ENCODE data around the gene ADGRF1. TPM values are rescaled to one million over a fixed set of nuclear protein-coding genes. Genes with fewer than 3 reads are reported as not detected.

ADGRF1 gene
- total RNA-seq, 1 donor from 2014 or later, result not detected

GRCh38 chr6:46964716-46965519 lies 77.2 kb downstream of the ADGRF1 start:
- H3K27ac Mint-ChIP-seq (ENCODE audit: unreplicated experiment), result no peak overlapping the region
- TF ChIP-seq CTCF (IDR thresholded peaks at IDR 0.05; ENCODE audit: unreplicated experiment), result no peak
- DNase-seq (ENCODE audit: low spot score), result no peak
- no peak overlapping the region for H3K4me3 Mint-ChIP-seq (ENCODE audit: unreplicated experiment)
- no peaks in the 10 kb centered on the region for H3K9me3 Mint-ChIP-seq (ENCODE audit: unreplicated experiment)
- H3K27me3 Mint-ChIP-seq (ENCODE audit: unreplicated experiment), result no peaks in the 10 kb centered on the region
- H3K4me1 Mint-ChIP-seq (ENCODE audit: unreplicated experiment), result peaks cover 5% of the 10 kb centered on the region
- no peaks in the 10 kb centered on the region for H3K36me3 Mint-ChIP-seq (ENCODE audit: low read depth, unreplicated experiment)

DNA sequence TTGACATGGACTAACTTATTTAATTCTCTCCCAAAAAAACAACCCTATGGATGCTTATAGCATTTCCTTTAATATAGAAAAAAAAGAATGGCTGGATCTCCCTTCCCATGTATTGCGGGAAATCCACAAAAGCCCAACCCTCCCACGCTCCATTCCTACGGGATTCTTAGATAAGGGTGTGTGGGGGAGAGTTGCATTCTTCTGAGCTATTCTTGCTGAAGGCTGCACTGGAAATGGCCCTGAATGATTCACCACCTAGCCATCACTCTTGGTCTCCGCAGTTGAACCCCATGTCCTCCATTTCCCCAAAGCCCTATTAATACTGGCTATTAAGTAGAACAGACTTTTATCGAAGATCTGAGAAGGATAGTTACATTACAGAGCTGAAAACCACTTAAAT lies 78.5 kb downstream of the ADGRF1 start:
- no peak for DNase-seq (ENCODE audit: low spot score)
- Mint-ChIP-seq H3K4me3 (ENCODE audit: unreplicated experiment) (no peak overlapping the region), H3K27me3 (ENCODE audit: unreplicated experiment) (no peaks in the 10 kb centered on the region), H3K27ac (ENCODE audit: unreplicated experiment) (no peak overlapping the region), H3K9me3 (ENCODE audit: unreplicated experiment) (no peaks in the 10 kb centered on the region), H3K36me3 (ENCODE audit: low read depth, unreplicated experiment) (no peaks in the 10 kb centered on the region), H3K4me1 (ENCODE audit: unreplicated experiment) (peaks cover 5% of the 10 kb centered on the region)
- TF ChIP-seq CTCF (IDR thresholded peaks at IDR 0.05; ENCODE audit: unreplicated experiment), result no peak

DNA sequence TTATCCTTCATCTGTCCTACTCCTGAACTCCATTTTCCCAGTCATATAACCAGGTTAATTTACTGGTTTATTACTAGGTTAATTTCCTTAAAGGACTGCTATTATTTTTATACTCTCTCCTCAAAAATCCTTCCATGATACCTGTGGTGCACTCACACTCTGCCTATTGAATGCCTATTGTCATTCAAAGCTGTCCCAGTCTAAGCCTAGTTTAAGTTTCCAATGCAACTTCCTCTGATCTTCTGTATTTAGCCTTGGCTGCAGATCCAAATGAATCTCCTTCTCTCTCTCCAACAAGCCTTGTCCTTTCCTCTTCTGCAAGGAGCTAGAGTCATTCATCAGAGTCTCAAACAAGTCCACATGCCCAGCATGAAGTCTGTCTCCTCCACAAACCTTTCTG lies 79.1 kb downstream of the ADGRF1 start:
- TF ChIP-seq CTCF (IDR thresholded peaks at IDR 0.05; ENCODE audit: unreplicated experiment), result no peak
- no peak overlapping the region for H3K27ac Mint-ChIP-seq (ENCODE audit: unreplicated experiment)
- no peak overlapping the region for H3K4me3 Mint-ChIP-seq (ENCODE audit: unreplicated experiment)
- H3K4me1 Mint-ChIP-seq (ENCODE audit: unreplicated experiment), result peaks cover 9% of the 10 kb centered on the region
- H3K9me3 Mint-ChIP-seq (ENCODE audit: unreplicated experiment), result no peaks in the 10 kb centered on the region
- DNase-seq (ENCODE audit: low spot score), result no peak
- no peaks in the 10 kb centered on the region for H3K27me3 Mint-ChIP-seq (ENCODE audit: unreplicated experiment)
- H3K36me3 Mint-ChIP-seq (ENCODE audit: low read depth, unreplicated experiment), result no peaks in the 10 kb centered on the region

- no peak overlapping the region for H3K27ac Mint-ChIP-seq (ENCODE audit: unreplicated experiment)
- H3K4me3 Mint-ChIP-seq (ENCODE audit: unreplicated experiment), result no peak overlapping the region
- H3K27me3 Mint-ChIP-seq (ENCODE audit: unreplicated experiment), result no peaks in the 10 kb centered on the region
- no peaks in the 10 kb centered on the region for H3K9me3 Mint-ChIP-seq (ENCODE audit: unreplicated experiment)
- peaks cover 22% of the 10 kb centered on the region for H3K4me1 Mint-ChIP-seq (ENCODE audit: unreplicated experiment)
- no peaks in the 10 kb centered on the region for H3K36me3 Mint-ChIP-seq (ENCODE audit: low read depth, unreplicated experiment)
- DNase-seq (ENCODE audit: low spot score), result no peak
- TF ChIP-seq CTCF (IDR thresholded peaks at IDR 0.05; ENCODE audit: unreplicated experiment), result no peak
Observed at GRCh38 chr6:46961711-46962110, 80.4 kb downstream of the ADGRF1 start.

DNA sequence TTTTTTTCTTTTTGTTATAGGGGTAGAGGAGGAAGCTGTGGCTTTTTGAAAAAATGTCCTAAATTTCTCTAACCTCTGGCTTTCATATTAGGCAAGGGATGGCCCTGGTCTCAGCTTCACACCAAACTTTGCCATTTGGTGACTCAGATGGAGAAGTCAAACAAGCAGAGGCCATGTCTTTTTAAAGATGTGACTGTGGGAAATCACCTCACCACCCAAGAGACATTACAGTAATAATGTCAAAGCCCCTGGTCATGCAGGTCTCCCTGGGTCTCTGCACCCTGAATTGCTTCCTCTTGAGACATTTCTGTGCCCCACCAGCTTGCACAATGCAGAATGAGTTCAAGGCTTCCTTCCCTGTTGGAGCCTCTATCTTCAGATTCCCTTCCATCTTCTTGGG lies 80.9 kb downstream of the ADGRF1 start:
- Mint-ChIP-seq H3K27ac (ENCODE audit: unreplicated experiment) (no peak overlapping the region), H3K36me3 (ENCODE audit: low read depth, unreplicated experiment) (no peaks in the 10 kb centered on the region), H3K9me3 (ENCODE audit: unreplicated experiment) (no peaks in the 10 kb centered on the region), H3K4me3 (ENCODE audit: unreplicated experiment) (no peak overlapping the region), H3K4me1 (ENCODE audit: unreplicated experiment) (peaks cover 26% of the 10 kb centered on the region), H3K27me3 (ENCODE audit: unreplicated experiment) (no peaks in the 10 kb centered on the region)
- DNase-seq (ENCODE audit: low spot score), result no peak
- no peak for TF ChIP-seq CTCF (IDR thresholded peaks at IDR 0.05; ENCODE audit: unreplicated experiment)

Measured in endothelial cell (in vitro differentiated cells).